Measurements from ENCODE around the gene FBF1.
"Not testable (repeated sequence)": the region's sequence is repeated elsewhere in the genome, so short reads cannot be mapped to it uniquely, and the experiment has no call there.

Gene FBF1

DNA sequence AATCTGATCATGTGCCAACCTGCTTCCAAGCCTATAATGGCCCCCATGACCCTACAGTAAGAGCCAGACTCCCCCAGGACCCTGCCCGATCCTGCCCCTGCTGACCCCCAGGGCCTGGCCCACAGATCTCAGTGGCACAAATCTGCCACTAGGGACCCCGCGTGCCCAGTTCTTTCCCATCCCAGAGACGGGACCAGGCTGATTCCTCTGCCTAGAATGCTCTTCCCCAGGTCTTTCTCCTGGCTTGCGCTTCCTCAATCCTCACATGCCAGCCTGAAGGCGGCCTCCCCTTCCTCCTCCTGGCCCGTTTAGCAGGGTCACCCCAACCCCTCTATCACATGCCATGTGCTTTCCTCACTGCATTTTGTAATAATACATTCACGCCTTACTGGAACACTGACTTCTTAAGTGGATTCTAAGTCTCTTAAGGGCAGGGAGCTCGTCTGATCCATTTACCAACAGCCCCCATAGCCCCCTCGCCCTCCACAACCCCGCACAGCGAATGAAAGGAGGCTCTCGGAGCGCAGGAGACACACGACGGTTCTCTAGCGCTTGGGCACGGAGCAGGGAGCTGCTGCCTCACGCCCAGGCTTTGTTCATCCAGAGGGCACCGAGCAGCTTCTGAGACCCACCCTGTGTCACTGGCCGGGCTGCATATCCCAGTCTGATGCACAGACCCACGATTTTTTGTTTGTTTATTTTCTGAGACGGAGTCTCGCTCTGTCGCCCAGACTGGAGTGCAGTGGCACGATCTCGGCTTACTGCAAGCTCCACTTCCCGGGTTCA lies 45.3 kb downstream of the FBF1 start:
- DNase-seq: peak in 2 of 14 donors; percentile 20 to 33

DNA sequence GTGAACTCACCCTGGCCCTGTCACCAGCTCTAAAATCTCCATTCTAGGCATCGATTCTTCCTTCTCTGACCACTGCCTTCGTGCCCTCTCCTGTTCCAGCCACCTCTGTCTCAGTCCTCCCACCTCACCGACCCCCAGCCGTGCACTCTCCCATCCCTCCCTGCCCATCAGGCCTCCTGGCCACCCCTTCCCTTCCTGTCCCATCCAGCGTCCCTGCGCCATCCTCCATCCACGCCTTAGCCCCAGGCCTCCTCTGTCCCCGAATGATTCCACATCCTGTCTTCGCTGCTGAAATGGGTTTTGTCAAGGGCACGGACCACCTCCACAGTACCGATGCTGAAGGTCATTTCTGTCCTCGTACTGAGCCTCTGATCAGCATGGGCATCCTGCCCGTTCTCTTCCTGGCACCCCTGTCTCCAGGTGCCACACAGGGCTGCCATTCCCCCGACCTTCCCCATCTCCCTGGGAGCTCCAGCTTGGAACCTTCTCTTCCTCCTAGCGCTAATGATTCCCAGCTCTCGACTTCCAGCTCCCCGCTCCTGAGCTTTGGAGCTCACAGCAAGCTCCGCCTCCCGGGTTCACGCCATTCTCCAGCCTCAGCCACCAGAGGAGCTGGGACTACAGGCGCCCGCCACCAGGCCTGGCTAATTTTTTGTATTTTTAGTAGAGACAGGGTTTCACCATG lies 46.7 kb downstream of the FBF1 start:
- DNase-seq: peak in 1 of 14 donors; percentile 25

GRCh38 chr17:75893305-75894048 lies 47.4 kb downstream of the FBF1 start:
- no peak for DNase-seq

DNA sequence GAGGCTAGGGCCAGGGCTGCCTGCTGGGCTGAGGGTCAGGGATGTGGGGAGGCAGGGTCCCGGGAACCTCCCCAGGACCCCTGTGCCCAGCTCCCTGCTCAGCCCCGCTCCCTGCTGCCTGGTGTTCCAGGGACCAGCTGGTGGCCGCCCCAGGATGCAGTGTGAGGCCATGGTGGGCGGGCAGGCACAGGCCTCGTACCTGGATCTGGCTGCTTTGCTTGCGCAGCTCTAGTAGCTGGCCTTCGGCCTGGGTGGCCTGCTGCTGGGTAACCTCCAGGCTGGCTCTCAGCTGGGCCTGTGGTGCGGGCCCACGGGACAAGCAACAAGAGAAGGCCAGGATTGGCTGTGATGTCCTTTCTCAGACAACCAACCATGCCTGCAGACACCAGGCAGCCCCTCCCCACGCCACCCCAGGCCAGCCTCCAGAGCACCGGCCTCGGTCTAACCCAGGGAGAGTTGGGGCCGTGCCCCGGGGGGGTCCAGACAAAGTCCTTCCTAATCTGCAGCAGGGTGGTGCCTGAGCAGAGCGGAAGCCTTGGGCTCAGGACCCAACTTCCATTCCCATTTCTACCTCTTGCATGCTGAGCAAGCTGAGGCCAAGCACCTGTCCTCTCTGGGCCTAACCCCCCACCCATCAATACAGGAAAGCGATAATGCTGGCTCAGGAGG lies 48.2 kb downstream of the FBF1 start:
- peak in 6 of 14 donors; percentile 27 to 71 (median 54) for DNase-seq

GRCh38 chr17:75891605-75892555 lies 49.0 kb downstream of the FBF1 start:
- DNase-seq: no peak

- no peak for DNase-seq
Measured at GRCh38 chr17:75891022-75891604, 49.7 kb downstream of the FBF1 start.

DNA sequence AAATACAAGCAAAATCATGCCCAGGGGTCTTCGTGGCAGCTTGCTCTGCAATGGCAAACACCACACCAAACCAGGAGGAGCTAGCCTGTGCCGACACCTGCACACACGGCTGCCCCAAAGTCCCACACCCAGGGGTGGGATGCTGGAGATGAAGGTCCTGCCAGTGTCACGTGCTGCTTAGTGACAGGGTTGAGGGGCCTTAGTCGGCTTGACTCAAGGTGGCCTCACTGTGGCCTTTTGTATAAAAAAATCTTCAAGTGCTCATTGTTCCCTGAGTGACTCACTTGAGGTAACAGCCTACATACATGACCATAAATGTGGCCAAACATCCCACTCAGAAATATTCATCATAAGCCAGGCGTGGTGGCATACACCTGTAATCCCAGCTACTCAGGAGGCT lies 51.4 kb downstream of the FBF1 start:
- DNase-seq: no peak

GRCh38 chr17:75888484-75888883 lies 52.4 kb downstream of the FBF1 start:
- DNase-seq: no peak

DNA sequence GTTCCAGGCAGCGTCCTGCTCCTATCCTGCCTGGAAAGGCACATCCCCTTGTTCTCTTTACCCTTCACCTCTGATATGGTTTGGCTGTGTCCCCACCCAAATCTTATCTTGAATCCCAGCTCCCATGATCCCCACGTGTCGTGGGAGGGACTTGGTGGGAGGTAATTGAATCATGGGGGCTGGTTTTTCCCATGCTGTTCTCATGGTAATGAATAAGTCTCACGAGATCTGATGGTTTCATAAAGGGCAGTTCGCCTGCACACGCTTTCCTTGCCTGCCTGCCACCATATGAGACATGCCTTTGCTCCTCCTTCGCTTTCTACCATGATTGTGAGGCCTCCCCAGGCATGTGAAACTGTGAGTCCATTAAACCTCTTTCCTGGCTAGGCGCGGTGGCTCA lies 55.0 kb downstream of the FBF1 start:
- not testable (repeated sequence) for DNase-seq

DNA sequence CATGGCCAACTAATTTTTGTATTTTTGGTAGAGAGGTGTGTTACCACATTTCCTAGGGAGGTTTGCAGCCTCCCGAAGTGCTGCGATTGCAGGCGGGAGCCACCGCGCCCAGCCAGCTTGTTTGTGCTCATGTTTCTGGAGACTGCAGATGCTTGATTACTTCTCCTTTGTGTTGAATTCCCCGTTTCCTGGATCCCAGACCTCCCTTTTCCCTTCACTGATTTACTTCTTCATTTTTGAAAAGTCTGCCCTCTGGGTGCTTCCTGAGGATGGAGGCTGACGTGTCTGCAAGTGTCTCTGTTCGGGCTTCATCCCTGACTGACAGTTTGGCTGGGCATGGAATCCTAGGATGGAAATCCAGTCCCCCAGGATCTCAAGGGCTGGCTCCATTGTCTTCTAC lies 55.4 kb downstream of the FBF1 start:
- DNase-seq: no peak

- no peak for DNase-seq
Measured at GRCh38 chr17:75881678-75882454, 59.0 kb downstream of the FBF1 start.

DNA sequence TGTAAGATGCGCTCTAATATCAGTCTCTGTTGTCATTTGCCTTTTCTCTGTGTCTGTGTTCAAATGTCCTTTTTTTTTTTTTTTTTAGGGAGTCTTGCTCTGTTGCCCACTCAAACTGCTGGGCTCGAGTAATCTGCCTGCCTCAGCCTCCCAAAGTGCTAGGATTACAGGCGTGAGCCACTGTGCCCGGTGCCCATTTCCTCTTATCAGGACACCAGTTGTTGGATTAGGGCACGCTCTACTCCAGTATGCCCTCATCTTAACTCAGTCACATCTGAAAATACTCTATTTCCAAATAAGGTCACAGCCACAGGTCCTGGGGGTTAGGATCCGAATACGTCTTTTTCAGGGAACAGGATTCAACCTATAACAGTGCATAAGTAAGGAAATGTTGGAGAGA lies 60.6 kb downstream of the FBF1 start:
- no peak for DNase-seq

DNA sequence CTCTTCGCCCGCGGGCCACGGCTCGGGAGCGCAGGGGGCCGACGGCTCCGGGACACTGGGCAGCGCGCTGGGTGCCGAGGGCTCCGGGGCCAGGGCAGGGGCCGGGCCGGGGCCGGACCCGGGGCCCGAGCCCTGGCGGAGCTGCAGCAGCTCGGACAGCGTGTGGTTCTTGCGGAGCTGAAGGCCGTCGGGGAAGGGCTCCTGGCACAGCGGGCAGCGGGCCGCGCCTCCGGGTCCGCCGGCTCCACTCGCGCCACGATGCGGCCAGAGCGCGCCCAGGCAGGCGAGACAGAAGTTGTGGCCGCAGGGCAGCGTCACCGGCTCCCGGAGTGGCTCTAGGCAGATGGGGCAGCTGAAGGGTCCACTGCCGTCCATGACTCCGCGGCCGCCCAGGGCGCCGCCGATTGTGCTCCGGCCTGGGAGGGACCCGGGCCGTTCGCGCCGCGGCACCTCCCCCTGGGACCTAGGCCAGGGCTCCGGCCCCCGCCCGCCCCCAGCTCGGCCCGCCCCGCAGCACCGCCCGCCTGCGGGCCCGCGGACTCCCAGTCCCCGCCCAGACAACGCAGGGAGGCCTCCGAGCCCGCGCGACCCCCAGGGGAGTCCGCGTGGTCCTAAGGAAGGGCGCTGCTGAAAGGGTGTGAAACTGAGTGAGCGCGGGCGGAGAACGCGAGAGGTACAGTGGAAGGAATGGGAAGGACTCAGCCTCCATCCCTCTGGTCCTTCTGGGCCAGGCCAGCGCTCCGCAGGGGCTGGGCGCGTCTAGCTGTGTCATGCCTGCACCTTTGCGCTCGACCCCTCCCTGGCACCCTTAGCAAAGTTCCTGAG lies 62.5 kb downstream of the FBF1 start, which contains the start of gene TRIM47:
TRIM47 (minus strand) TSS at position 408 of the 825 bp plus-strand sequence; CDS start at position 375, 33 bp downstream.
- peak in 12 of 14 donors; percentile 32 to 75 (median 46) for DNase-seq

- DNase-seq: peak in 9 of 14 donors; percentile 28 to 78 (median 63)
Measured at GRCh38 chr17:75877752-75878173, 63.1 kb downstream of the FBF1 start.

GRCh38 chr17:75876938-75877751 lies 63.7 kb downstream of the FBF1 start:
- DNase-seq: peak in 13 of 14 donors; percentile 41 to 92 (median 80)

- DNase-seq: peak in 1 of 14 donors; percentile 62
Measured at GRCh38 chr17:75876190-75876937, 64.5 kb downstream of the FBF1 start.

DNA sequence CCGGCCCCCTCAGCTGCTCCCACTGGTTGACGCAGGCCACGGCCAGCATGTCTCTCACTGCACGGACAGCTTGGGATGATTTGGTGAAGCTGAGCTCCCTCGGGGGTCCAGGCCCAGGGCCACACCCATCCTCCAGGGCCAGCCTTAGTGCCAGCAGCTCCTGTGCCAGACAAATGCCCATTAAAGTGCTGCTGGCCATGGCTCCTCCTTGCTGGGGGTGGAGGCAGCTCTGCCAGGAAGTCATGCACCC lies 65.0 kb downstream of the FBF1 start:
- DNase-seq: peak in 8 of 14 donors; percentile 45 to 91 (median 60)

Measured in C1 segment of cervical spinal cord (tissue), 14 donors.